Stimulated activated CD8-positive, alpha-beta memory T cell treated with anti-CD3 and anti-CD28 coated beads, Interleukin-7, amount 100 ng/mL, for 48 hours (primary cell): ENCODE data around the gene SRM.
"Not testable (repeated sequence)": the region's sequence is repeated elsewhere in the genome, so short reads cannot be mapped to it uniquely, and the experiment has no call there.

ENCODE experiments used
- DNase-seq, 2 donors: peaks; one replicate each; pipeline ENCODE4 v3.0.0-alpha.2; 2020; ENCODE audit warnings: low read depth in 1 of 2; ENCODE audit errors: extremely low read depth in 1 of 2

SRM gene

DNA sequence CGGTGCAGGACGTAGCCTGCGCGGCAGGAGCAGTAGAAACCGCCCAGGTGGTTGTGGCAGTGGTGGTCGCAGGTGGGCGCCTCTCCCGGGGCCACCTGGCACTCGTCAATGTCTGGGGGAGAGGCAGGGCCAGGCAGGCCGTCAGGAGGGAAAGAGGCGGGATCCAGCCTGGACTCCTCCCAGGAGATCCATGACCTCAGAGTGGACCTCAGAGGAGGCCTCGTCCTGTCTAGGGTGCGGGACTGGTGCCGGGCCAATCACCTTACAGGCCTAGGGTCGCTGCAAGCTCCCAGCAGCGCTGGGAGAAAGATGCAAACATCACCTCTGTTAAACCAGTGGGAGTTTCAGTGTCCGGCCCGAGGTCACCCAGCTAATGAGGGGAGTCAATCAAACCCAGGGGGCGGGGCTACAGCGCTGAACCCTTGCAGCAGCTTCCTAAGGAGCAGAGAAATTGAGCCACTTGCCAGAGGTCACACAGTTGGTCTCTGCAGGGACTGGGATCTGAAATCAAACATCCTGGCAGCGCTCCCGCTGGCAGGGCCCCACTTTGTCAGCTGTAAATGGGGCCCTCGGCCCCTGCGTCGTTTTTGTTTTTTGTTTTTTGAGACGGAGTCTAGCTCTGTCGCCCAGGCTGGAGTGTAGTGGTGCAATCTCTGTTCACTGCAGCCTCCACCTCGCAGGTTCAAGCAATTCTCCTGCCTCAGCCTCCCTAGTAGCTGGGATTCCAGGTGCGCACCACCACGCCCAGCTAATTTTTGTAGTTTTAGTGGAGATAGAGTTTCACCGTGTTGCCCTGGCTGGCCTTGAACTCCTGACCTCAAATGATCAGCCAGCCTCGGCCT is 14.2 kb downstream of the SRM start:
- no peak for DNase-seq

- no peak for DNase-seq
Measured at GRCh38 chr1:11044849-11045427, 14.9 kb downstream of the SRM start.

- DNase-seq = no peak
Measured at GRCh38 chr1:11044086-11044848, 15.6 kb downstream of the SRM start.

- DNase-seq = no peak
Measured at GRCh38 chr1:11042995-11043874, 16.6 kb downstream of the SRM start.

DNA sequence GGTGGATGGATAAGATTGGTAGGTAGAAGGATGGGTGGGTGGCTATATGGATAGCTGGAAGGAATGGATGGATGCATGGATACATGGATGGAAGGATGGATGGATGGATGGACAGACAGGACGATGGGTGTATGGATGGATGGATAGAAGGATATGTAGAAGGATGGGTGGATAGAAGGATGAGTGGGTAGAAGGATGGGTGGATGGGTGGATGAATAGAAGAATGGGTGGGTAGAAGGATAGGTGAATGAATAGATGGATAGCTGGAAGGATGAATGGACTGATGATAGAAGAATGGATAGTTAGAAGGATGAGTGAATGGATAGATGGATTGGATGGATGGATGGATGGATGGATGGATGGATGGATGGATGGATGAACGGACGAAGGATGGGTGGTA is 17.8 kb downstream of the SRM start:
- DNase-seq = no peak

GRCh38 chr1:11041048-11041447 is 18.8 kb downstream of the SRM start:
- DNase-seq = no peak

DNA sequence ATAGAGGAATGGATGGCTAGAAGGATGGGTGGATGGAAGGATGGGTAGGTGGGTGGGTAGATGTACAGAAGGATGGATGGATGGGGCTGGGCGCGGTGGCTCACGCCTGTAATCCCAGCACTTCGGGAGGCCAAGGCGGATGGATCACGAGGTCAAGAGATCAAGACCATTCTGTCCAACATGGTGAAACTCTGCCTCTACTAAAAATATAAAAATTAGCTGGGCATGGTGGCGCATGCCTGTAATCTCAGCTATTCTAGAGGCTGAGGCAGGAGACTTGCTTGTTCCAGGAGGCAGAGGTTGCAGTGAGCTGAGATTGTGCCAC is 19.8 kb downstream of the SRM start:
- DNase-seq = not testable (repeated sequence)

- no peak for DNase-seq
Measured at GRCh38 chr1:11039351-11040104, 20.3 kb downstream of the SRM start.

DNA sequence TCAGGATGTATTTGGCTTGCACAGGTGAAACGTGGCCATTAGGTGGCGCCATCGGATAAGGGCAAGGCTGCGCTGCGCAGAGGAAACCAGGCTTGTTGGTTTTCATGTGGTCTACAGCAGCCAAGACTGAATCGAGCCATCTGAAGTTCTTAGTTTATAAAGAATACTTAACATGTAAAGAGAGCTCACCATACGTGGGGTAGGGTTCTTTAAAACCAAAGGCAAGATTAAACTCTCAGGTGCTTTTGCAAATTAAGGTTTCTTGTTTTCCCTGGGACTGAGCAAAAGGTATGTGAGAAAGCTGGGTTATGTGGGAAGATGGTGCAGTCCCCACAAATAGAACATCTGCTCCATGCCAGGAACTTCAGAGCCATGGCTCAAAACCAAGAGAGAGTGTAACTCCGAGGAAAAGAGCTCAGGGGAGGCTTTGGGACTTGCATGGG is 22.1 kb downstream of the SRM start:
- peak; percentile 69 to 76 for DNase-seq

DNA sequence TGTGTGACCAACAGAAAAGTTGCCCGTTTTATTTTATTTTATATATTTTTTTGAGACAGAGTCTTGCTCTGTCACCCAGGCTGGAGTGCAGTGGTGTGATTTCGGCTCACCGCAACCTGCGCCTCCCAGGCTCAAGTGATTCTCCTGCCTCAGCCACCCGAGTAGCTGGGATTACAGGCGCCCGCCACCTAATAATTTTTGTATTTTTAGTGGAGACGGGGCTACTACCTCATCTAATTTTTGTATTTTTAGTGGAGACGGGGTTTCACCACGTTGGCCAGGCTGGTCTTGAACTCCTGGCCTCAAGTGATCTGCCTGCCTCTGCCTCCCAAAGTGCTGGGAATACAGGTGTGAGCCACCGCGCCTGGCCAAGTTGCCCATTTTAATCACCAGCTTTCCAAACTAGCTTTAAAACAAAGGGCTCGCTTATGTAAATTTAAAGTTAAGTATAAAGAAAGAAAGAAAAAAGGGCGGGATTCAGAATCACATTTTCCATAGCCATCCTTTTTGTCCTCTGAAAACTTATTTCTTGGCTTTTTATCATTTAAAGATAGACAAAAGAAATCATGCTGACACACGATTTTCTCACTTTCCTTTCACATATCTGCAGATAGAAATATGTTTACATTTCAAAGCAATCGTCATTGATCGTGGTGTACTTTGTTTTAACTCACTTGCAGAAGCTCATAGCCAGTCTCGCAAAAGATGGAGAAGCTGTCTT is 22.6 kb downstream of the SRM start:
- DNase-seq = not testable (repeated sequence)

DNA sequence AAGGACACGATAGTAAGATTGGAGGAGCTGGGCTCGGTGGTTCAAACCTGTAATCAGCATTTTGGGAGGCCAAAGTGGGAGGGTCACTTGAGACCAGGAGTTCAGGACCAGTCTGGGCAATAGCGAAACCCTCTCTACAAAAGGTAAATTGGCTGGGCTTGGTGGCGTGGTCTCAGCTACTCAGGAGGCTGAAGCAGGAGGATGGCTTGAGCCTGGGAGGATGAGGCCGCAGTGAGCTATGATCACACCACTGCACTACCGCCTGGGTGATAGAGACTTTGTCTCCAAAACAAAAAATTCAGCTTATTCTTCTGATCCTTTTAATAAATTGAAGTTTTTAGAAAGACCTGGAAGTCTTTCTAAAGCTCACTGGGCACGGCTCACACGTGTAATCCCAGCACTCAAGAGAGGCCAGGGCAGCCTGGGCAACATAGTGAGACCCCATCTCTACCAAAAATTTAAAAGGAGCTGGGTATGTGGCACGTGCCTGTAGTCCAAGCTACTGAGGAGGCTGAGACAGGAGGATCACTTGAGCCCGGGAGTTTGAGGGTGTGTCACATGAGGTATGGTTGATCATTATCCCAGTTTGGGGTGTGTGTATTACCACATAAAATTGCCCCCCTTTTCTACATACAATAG is 28.1 kb downstream of the SRM start:
- DNase-seq = no peak

DNA sequence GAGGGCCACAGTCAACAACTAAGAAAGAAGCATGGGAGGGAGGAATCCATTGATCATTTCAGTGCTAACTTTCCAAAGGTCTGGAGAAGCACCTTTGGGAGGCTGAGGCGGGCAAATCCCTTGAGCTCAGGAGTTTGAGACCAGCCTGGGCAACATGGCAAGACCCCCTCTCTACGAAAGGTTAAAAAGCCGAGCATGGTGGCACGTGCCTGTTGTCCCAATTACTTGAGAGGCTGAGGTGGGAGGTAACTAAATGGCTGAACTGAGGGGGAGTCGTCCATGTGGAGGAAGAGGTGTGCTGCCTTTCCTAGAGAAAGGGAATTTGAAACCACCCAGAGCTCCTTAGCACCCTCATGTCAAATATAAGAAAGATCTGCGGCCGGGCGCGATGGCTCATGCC is 29.0 kb downstream of the SRM start:
- DNase-seq = no peak

DNA sequence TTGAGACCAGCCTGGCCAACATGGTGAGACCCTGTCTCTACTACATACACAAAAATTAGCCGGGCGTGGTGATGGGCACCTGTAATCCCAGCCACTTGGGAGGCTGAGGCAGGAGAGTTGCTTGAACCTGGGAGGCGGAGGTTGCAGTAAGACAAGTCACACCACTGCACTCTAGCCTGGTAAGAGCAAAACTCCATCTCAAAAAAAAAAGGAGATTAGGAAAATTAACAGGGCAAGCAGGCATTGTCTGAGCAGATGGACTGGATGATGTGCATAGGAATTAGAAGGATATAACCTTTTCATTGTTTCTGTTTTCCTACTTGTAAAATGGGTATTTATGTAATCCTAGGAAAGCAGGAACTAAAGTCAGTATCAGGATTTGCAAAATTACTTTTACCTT is 31.8 kb downstream of the SRM start:
- DNase-seq = no peak

DNA sequence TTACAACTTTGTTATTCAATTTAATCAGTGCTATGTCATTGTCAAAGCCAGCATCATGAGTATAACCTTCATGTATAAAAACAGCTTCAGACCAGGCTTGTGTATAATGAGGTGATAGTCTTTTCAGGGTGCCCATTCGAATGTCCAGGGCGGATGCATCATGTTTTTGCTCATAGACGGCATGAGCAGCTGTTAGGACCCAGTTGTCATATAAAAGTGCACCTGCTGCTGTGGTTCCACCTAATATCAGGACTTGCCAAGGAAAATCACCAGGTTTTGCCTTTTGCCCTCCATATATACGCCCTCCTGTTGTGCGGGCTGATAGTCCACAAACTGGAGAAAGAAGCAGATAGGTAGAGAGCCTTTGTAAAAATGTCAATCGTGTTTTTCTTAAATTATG is 32.5 kb downstream of the SRM start:
- no peak for DNase-seq

DNA sequence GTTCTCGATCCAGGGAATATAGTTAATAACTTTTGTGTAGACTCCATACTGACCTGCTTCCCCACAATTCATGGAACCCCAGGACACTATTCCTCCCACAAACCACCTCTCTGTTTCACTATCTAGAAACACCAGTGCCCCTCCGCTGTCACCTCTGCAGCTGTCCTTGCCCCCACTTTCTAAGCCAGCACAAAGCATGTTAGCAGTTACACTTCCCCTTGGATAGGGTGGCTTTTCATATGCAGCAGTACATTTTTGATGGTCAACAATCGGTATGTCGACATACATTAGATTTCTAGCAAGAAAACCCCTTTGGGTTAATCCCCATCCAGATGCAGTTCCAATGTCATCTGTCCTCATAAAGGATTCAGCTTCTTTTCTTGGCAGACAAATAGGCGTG is 32.9 kb downstream of the SRM start:
- DNase-seq = no peak

DNA sequence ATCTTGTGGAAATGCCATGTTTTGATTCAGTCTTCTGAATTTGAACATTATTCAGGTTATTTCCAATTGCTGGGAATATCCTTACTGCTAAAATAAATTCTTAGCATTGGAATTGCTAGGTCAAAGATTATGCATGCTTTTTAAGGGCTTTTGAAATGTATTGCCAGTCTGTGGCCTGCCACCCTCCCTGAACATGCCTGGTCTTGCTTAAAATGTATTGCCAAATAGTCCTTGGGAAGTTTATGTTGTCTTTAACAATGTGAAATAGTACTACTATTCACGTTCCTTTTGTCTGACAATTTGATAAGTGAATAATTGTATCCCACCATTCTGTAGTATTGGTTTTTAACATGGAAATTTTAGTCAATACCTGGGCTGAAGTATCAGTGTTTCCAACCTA is 33.8 kb downstream of the SRM start:
- DNase-seq = no peak

DNA sequence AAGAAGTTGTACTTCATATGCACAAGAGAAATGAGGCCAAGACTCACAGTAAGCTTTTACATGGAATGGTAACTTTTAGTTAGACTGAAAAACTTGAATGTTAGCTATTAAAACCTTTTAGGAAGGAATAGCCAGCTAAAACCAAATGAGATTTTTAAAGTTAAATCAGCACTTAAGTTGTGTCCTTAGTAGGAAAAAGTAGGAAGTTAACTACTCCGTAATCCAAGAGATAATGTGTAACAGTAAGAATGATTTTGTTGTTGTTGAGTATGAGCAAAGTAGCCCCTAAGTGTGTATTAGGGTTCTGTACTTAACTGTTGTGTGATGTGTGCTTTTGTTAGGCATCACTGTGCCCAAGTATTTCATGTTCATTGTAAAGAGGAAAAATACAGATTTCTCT is 34.2 kb downstream of the SRM start:
- DNase-seq = no peak

GRCh38 chr1:11024874-11025203 is 35.0 kb downstream of the SRM start:
- DNase-seq = no peak

- DNase-seq = no peak
Measured at GRCh38 chr1:11024154-11024873, 35.5 kb downstream of the SRM start.
